Activated T-cell treated with anti-CD3 and anti-CD28 coated beads for 48 hours (primary cell): Measurements from ENCODE around the gene CORT.
"Not testable (repeated sequence)": the region's sequence is repeated elsewhere in the genome, so short reads cannot be mapped to it uniquely, and the experiment has no call there.

Experiments used
- DNase-seq: peaks from one replicate; pipeline ENCODE4 v3.0.0-alpha.2; 2020; ENCODE audit warnings: low read depth

CORT gene

GRCh38 chr1:10449751-10450150 lies at the start of gene CORT:
CORT (plus strand) TSS chr1:10450031; CDS start chr1:10450224, 193 bp downstream.
- DNase-seq, result no peak

- DNase-seq, result no peak
These were observed 48.5 kb upstream of the CORT start for GRCh38 chr1:10401281-10401680.

- no peak for DNase-seq
These were observed 47.0 kb upstream of the CORT start for GRCh38 chr1:10402729-10403274.

- DNase-seq, result no peak
These were observed 42.6 kb upstream of the CORT start for GRCh38 chr1:10407201-10407600.

- DNase-seq, result no peak
These were observed 34.5 kb upstream of the CORT start for GRCh38 chr1:10415211-10415930.

- not testable (repeated sequence) for DNase-seq
These were observed 33.9 kb upstream of the CORT start for GRCh38 chr1:10415967-10416366.

- not testable (repeated sequence) for DNase-seq
These were observed 31.1 kb upstream of the CORT start for GRCh38 chr1:10418741-10419140.

GRCh38 chr1:10419351-10419750 lies 30.5 kb upstream of the CORT start:
- no peak for DNase-seq

- DNase-seq, result no peak
These were observed 28.2 kb upstream of the CORT start for GRCh38 chr1:10421637-10422036.

GRCh38 chr1:10424034-10424433 lies 25.8 kb upstream of the CORT start:
- DNase-seq, result no peak

- DNase-seq, result no peak
These were observed 25.2 kb upstream of the CORT start for GRCh38 chr1:10424651-10425050.

- not testable (repeated sequence) for DNase-seq
These were observed 23.9 kb upstream of the CORT start for GRCh38 chr1:10425826-10426534.

- not testable (repeated sequence) for DNase-seq
These were observed 23.3 kb upstream of the CORT start for GRCh38 chr1:10426535-10426848.

GRCh38 chr1:10428984-10429383 lies 20.8 kb upstream of the CORT start:
- no peak for DNase-seq

GRCh38 chr1:10429868-10430215 lies 20.0 kb upstream of the CORT start:
- DNase-seq, result no peak

GRCh38 chr1:10430216-10431069 lies 19.4 kb upstream of the CORT start, which contains the start of gene CENPS:
CENPS (plus strand) TSS chr1:10430433; CDS start chr1:10430518, 85 bp downstream.
- DNase-seq, result peak; percentile 94

- DNase-seq, result no peak
These were observed 18.6 kb upstream of the CORT start for GRCh38 chr1:10431070-10431730.

- no peak for DNase-seq
These were observed 16.7 kb upstream of the CORT start for GRCh38 chr1:10432910-10433700.

- DNase-seq, result no peak
These were observed 16.0 kb upstream of the CORT start for GRCh38 chr1:10433790-10434189.

GRCh38 chr1:10434590-10434989 lies 15.2 kb upstream of the CORT start:
- no peak for DNase-seq

GRCh38 chr1:10437052-10437451 lies 12.8 kb upstream of the CORT start:
- no peak for DNase-seq
